ENCODE results near the gene MBLAC1. TPM values are rescaled to one million over a fixed set of nuclear protein-coding genes. Genes with fewer than 3 reads are reported as not detected.

The MBLAC1 gene
- total RNA-seq, 4 donors from 2014 or later = 3.0 to 12.5 (median 6.1) TPM

DNA sequence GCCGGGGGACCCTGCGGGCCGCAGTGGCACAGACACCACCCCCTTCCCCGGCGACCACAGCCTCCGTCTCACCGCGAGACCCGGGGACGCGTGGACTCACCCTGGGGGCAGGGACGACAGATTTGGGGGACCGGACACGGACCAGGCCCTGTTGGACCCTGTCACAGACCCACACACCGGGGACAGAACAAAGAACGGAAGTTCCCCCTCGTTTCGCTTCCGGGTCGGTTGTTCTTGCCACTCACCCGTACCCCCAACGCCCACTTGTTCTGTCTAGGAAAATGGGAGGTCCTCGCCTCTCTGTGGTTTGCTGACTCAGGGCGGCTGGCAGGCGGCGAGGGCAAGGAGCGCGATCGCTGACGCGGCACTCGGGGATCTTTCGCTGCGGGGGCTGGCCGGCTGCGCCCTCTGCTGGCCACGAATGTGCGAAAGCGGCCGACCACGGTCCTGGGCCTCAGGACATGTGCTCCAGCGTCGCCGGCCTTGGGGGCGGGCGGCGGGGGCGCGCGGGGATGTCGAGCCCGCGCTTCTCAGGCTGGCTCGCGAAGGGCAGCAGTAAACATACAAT is 45.1 kb upstream of the MBLAC1 start, which contains the start of gene ZNF3:
Gene ZNF3, minus strand, starts transcription at position 189 of the 568 bp plus-strand sequence. CDS start 4,366 bp downstream, outside the sequence.
- no peaks in the 10 kb centered on the region for H3K27me3 ChIP-seq
- intact Hi-C loops (cut with DNase I) = loop anchor here (5.0 kb wide), 1 partner anchor 89 kb away; no protein-coding TSS in a partner anchor
- peaks cover 21 to 26% of the 10 kb centered on the region in 2 donors for H3K4me1 ChIP-seq
- H3K9me3 ChIP-seq = no peaks in the 10 kb centered on the region
- H3K27ac ChIP-seq = peak within 1 kb of the TSS; percentile 83 to 89 (median 85)
- peak; percentile 99 for DNase-seq
- peak within 1 kb of the TSS; percentile 66 to 87 (median 85) for H3K4me3 ChIP-seq (replicated peaks in 1 of 3)
- peaks cover 5 to 10% of the 10 kb centered on the region in 2 donors for H3K36me3 ChIP-seq
- 0 to 1% methylated on average over 7 to 25 of the region's 55 CpGs for WGBS, 2 donors
- TF ChIP-seq POLR2A (IDR thresholded peaks at IDR 0.05) = peak in 1 of 2 donors; percentile 54
- TF ChIP-seq, protein P1, sequence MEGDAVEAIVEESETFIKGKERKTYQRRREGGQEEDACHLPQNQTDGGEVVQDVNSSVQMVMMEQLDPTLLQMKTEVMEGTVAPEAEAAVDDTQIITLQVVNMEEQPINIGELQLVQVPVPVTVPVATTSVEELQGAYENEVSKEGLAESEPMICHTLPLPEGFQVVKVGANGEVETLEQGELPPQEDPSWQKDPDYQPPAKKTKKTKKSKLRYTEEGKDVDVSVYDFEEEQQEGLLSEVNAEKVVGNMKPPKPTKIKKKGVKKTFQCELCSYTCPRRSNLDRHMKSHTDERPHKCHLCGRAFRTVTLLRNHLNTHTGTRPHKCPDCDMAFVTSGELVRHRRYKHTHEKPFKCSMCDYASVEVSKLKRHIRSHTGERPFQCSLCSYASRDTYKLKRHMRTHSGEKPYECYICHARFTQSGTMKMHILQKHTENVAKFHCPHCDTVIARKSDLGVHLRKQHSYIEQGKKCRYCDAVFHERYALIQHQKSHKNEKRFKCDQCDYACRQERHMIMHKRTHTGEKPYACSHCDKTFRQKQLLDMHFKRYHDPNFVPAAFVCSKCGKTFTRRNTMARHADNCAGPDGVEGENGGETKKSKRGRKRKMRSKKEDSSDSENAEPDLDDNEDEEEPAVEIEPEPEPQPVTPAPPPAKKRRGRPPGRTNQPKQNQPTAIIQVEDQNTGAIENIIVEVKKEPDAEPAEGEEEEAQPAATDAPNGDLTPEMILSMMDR (IDR thresholded peaks at IDR 0.05) = peak; percentile 65 to 97 (median 89)

DNA sequence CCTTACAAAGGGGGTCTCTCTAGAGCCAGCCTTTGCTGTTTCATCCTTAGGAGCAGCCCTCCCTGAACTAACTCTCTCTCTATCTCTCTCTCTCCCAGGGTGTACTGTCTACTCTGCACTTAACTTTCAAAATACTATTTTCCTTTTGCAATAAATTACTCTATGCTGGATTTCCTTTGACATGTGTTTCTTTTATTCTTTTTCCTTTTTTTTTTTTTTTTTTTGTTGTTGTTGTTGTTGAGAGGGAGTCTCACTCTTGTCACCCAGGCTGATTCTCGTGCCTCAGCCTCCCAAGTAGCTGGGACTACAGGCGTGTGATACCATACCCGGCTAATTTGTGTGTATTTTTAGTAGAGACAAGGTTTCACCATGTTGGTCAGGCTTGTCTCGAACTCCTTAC is 43.8 kb upstream of the MBLAC1 start:
- peaks cover 24 to 26% of the 10 kb centered on the region in 2 donors for H3K4me1 ChIP-seq
- no peak for TF ChIP-seq POLR2A (IDR thresholded peaks at IDR 0.05)
- TF ChIP-seq, protein P1 (IDR thresholded peaks at IDR 0.05) = no peak
- H3K27ac ChIP-seq = peak overlapping the region; percentile 65 to 85 (median 83)
- 71 to 74% methylated on average over 4 of the region's 4 CpGs for WGBS, 2 donors
- no peaks in the 10 kb centered on the region for H3K36me3 ChIP-seq
- intact Hi-C loops (cut with DNase I) = loop anchor here (5.0 kb wide), 1 partner anchor 91 kb away; no protein-coding TSS in a partner anchor
- H3K4me3 ChIP-seq (replicated peaks in 1 of 3) = no peak overlapping the region
- DNase-seq = no peak
- no peaks in the 10 kb centered on the region for H3K27me3 ChIP-seq
- H3K9me3 ChIP-seq = no peaks in the 10 kb centered on the region

DNA sequence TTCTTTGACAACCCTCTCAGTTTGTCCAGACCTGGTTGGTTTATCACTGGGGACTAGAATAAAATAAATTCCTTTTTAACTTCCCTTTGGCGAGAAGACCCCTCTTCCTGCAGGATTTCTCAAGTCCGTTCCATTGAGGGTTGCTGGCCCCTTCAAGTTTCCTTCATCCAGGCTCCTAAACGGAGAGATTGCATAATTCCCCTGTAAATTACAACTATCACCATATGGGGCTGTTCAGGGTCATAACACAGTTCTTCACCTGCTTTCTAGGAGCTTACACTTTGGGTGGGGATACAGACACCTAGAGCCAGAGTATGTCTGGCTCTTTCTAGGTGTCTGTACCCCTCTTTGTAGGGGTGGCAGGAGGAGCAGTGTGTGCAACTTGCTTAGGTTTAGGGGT is 41.3 kb upstream of the MBLAC1 start:
- Histone ChIP-seq H3K36me3 (no peaks in the 10 kb centered on the region), H3K4me3 (replicated peaks in 1 of 3) (no peak overlapping the region), H3K4me1 (peaks cover 15 to 31% of the 10 kb centered on the region in 2 donors), H3K9me3 (no peaks in the 10 kb centered on the region), H3K27ac (no peak overlapping the region), H3K27me3 (no peaks in the 10 kb centered on the region)
- 76 to 78% methylated on average over 3 of the region's 3 CpGs for WGBS, 2 donors
- TF ChIP-seq, protein P1 (IDR thresholded peaks at IDR 0.05) = no peak
- no peak for TF ChIP-seq POLR2A (IDR thresholded peaks at IDR 0.05)
- intact Hi-C loops (cut with DNase I) = no loop called here
- no peak for DNase-seq

DNA sequence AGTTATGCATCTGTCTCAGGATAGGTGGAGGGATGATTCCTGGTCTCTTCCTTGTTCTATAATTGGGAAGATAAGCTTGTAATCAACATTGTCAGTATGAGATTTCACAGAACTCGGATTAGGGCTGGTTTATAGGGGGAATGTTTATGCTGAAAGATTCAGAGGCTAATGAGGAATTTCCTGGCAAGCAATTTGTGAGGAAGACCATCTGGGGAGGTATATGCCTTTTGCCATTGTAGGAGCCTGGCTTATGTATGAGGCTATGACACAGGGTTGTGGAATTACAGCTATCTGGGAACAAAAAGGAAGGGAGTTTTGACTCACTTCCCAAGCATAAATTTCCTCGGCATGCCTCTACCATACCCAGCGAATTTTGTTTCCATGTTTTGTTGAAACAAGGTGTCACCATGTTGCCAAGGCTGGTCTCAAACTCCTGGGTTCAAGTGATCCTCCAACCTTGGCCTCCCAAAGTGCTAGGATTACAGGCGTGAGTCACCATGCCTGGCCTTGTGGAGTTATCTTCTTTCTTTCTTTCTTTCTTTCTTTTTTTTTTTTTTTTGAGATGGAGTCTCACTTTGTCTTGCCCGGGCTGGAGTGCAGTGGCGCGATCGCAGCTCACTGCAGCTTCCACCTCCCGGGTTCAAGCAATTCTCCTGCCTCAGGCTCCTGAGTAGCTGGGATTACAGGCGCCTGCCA is 39.6 kb upstream of the MBLAC1 start:
- WGBS, 2 donors = 71% methylated on average over 10 of the region's 10 CpGs
- H3K27ac ChIP-seq = no peak overlapping the region
- no peak overlapping the region for H3K4me3 ChIP-seq (replicated peaks in 1 of 3)
- no peaks in the 10 kb centered on the region for H3K9me3 ChIP-seq
- no peak for DNase-seq
- no peak for TF ChIP-seq POLR2A (IDR thresholded peaks at IDR 0.05)
- TF ChIP-seq, protein P1 (IDR thresholded peaks at IDR 0.05) = no peak
- peaks cover 14% of the 10 kb centered on the region in 2 donors for H3K36me3 ChIP-seq
- intact Hi-C loops (cut with DNase I) = no loop called here
- peaks cover 9 to 24% of the 10 kb centered on the region in 2 donors for H3K4me1 ChIP-seq
- H3K27me3 ChIP-seq = no peaks in the 10 kb centered on the region
